Activated CD8-positive, alpha-beta memory T cell treated with anti-CD3 and anti-CD28 coated beads for 48 hours (primary cell): ENCODE data around the gene SLC25A38.
"Not testable (repeated sequence)": the region's sequence is repeated elsewhere in the genome, so short reads cannot be mapped to it uniquely, and the experiment has no call there.

Source experiments
- DNase-seq, 3 experiments: peaks; one replicate each; pipeline ENCODE4 v3.0.0-alpha.2; 2020; ENCODE audit warnings: low read depth in 2 of 3, low spot score in 2 of 3

SLC25A38 gene, protein sequence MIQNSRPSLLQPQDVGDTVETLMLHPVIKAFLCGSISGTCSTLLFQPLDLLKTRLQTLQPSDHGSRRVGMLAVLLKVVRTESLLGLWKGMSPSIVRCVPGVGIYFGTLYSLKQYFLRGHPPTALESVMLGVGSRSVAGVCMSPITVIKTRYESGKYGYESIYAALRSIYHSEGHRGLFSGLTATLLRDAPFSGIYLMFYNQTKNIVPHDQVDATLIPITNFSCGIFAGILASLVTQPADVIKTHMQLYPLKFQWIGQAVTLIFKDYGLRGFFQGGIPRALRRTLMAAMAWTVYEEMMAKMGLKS

DNA sequence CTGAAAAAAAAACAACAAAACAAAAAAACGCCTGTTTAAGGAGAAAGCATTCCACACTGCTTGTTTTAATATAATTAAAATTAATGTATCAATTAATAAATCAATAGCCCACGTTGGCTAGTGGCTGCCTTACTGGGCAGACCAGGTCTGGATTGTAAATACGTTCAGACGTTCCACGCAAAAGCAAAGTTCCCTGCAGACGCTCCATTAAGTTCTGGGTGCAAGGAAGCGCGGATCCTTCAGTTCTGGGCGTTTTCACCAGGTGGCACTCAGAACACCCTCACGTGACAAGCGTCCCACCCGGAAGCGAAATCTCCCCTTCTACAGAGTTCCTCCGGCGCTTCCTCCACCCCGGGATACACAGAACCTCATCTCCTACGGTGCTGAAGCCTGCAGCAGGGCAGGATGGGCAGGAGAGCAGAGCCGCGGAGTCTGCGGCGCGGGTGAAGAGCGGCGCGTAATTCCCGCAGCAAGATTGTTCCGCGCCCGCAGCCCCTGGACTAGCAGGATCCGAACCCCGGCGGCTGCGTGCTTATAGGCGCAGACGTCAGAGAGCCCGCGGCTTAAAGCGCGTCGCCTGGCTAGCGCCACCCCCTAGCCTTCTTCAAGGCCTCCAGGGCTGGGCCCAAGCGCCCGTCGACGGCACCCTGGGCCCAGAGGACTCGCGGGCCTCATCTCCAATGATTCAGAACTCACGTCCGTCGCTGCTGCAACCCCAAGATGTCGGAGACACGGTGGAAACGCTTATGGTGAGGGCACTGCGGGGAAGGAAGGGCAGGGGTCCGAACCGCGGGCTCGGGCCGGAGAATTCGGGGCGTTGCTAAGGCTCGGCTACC lies at the start of gene SLC25A38:
Gene SLC25A38 (plus strand): TSS at position 326 of the 836 bp plus-strand sequence. CDS start 355 bp downstream, at position 681.
- peak; percentile 53 to 71 (median 69) for DNase-seq

DNA sequence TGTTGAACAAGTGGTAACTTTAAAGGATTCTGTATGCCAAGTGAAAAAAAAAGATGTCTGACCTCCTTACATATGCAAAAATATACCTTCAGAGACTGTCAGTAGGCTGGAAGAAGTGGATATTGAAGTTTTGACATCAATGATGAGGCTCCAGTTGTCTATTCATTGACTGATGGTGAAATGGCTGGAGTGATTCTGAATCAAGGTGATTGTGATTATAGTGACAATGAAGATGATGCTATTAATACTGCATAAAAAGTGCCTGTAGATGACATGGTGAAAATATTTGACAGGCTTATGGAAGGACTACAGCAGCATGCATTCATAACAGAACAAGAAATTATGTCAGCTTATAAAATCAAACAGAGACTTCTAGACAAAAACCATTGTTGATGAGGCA lies 49.6 kb upstream of the SLC25A38 start:
- DNase-seq, result no peak

DNA sequence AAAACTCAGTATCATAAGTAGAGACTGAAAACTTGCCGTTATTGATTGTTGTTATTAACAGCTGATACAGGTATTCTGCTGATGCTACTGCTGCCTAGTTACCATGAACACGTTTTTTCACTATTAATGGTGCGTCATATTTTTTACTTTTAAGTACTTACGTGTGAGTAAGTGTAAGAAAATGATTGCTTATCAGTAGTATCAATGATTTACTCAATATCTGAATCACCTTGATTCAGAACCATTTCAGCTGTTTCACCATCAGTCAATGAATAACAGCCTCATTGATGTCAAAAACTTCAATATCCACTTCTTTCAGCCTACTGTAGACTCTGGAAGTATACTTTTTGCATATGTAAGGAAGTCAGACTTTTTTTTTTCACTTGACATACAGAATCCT lies 49.0 kb upstream of the SLC25A38 start:
- DNase-seq, result no peak

DNA sequence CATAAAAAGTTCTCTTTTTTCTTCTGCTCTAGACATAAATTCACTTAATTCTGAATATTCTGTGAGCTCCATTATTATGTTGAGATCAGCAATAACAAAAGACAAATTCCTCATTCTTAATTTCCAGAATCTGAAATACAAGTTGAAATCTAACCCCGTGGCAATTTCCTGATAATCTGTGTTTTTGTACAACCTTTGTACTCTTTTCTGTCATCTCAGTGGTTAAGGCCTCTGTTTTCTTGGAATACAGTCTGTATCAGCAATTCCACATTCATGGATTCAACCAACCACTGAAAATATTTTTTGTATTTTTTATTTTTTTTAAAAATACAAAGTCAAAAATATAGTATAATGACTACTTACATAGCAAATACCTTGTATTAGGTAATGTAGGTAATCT lies 45.0 kb upstream of the SLC25A38 start:
- no peak for DNase-seq

DNA sequence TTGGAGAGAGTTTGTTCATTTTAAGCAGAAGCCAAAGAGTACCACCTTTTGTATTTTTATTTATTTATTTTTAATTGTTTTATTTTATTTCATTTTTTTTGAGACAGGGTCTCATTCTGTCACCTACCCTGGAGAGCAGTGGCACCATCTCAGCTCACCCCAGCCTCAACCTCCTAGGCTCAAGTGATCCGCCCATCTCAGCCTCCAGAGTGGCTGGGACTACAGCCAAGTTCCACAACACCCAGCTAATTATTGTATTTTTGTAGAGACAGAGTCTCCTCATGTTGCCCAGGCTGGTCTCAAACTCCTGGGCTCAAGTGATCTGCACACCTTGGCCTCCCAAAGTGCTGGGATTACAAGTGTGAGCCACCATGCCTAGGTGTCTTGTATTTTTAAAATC lies 44.1 kb upstream of the SLC25A38 start:
- no peak for DNase-seq

DNA sequence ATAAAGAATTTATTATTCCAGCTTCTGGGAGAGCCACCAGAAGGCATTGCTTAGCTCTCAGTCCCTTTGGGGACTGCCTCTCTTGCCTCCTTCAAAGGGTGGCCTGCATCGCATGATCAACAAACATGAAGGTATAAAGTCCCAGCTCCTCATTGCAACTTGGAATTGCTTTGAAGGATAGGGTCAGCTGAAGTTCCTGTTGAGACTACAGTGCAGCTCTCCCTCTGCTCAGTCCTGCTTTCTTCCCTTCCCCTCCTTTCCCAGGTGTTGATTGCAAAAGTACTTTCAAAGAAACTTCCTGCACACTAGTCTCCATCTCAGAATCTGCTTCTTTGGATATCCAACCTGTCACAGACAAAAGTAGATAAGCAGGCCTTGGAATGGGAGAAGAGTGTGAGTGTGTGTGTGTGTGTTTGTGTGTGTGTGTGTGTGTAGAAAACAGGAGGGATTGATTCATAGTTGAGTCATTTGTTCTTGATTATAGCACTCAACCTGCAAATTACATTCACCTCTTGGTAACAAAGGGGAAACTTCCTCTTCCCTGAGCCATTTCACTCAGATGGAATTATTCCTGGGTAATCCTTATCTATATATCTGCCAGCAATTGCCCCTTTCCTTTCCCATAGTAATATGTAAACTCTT lies 40.0 kb upstream of the SLC25A38 start:
- DNase-seq, result no peak

DNA sequence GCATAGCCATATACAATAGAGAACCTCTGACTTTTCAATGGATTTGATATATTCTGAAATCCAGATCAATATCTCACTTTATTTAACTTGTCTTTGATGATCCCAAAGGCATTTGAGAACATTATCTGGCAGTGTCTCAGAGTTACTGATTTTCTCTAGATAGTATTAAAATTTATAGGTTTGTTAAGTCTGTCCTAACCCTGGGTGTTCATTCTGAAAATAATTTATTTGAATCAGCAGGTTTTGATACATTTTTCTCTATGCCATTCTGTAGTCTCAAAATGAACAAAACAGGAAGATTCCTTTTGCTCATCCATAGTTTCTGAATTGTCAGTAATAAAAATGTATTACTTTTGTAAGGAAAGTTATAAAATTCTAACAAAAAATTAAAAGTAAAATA lies 39.4 kb upstream of the SLC25A38 start:
- no peak for DNase-seq

DNA sequence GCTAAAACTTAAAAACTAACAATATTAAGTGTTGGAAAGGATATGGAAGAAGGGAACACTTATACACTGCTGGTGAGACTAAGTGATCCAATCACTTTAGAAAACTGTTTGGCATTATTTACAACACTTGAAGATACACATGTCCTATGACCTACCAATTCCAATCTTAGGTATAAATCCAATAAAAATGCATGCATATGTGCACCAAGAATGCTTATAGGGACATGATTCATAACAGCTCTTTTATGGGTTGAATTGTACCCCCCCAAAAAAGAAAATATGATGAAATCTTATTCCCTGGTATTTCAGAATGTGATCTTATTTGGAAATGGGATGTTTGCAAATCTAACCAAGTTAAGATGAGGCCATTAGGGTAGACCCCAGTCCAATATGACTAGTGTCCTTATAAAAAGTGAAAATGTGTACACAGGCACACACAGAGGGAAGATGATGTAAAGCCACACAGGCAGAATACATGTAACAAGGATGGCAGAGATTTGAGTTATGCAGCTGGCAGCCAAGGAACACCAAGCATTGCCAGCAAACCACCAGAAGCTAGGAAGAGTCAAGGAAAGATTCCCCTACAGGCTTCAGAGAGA lies 38.3 kb upstream of the SLC25A38 start:
- no peak for DNase-seq

DNA sequence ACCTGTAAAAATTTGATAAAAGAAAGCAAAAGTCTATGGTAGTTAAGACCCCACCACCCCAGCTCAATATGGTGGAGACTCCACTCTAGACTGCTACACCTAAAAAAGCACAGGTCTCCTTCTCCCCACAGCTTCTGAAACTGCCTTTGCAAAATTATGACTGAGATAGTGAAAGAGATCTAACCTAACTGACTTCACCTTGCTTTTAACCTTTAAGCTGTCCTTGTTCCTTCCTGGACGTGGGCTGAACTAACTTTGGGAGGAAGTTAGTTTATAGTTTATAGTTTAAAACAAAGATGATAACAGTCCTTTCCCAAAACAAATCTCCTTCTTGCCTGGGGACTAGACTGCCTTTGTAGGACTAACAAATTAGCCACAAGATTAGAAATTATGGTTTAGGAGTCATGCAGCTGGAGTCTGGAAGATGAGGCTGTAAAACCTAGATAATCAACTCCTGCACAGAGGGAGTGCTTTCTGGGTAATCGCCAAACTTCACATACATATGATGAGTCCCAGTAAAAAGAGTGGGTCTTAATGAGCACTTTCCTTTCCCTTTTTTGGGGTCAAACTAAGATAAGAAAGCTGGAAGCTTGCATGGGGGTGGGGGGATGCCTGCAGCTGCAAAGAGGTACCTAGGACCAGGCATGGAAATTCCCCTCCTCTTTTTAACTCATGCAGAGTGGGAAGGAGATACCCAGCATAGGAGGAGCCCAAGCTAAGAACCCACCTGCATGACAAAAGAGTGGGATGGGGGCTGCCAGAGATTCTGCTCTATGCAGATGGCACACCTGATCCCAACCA lies 36.2 kb upstream of the SLC25A38 start:
- DNase-seq, result no peak

DNA sequence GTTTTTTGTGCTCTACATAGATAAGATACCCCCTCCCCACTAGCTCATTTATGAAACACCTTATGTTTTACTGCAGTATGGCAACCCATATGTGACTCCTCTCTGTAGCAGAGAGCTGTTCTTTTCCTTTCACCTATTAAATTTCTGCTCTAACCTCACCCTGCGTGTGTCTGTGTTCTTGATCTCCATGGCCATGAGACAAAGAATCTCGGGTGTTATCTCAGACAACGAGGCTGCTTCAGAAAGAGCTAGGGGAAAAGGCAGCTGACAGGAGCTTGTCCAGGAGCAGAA lies 35.6 kb upstream of the SLC25A38 start:
- no peak for DNase-seq

DNA sequence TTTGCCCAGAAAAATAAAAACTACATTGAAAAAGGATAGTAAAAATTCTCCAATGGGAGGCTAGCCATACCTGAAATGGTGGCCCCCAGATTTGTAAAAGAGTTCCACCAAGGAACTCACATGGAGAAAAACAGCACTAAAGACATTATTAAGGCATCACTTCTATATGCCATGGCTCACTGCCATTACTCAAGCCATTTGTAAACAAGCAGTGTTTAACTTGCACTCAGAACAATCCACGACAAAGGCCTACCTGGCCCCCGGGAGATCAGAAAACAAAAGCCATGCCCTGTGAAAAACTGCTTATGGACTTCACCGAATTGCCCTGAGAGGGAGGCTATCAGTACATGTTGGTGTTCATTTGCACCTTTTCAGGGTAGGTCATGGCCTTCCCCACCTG lies 34.1 kb upstream of the SLC25A38 start:
- no peak for DNase-seq

DNA sequence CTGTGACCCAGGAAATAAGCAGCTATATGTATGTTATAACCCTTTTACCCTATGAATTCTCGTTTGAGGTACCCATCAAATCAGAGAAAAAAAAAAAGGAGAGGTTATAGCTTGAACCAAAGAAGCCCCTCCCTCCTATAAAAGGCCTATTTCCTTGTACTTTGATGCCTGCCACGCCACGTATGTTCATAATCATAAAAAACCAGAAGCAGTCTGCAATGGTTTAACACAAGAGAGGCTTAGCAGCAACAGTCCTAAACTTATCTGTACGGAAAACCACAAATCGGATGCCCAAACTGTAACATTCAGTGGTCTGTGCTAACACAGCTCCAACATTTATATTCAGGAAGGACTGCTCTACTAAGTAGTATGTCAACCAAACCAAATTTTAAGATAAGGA lies 32.5 kb upstream of the SLC25A38 start:
- DNase-seq, result no peak

DNA sequence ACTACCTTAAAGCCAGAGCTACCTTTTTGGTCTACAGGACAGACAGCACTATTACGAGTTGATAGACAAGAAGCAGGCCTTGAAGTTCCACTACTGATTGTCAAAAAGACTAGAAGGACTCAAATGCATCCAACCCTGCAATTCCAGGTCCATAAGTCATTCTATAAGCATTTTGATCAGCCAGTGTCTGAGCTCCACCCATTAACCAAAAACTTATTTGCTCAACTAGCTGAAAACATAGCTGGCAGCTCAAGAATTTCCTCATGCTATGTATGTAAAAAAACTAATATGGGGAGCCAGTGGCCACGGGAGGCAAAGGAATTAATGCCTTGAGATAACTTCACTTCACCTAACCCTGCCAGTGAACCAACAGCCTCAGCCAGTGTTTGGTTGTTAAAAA lies 32.0 kb upstream of the SLC25A38 start:
- not testable (repeated sequence) for DNase-seq

DNA sequence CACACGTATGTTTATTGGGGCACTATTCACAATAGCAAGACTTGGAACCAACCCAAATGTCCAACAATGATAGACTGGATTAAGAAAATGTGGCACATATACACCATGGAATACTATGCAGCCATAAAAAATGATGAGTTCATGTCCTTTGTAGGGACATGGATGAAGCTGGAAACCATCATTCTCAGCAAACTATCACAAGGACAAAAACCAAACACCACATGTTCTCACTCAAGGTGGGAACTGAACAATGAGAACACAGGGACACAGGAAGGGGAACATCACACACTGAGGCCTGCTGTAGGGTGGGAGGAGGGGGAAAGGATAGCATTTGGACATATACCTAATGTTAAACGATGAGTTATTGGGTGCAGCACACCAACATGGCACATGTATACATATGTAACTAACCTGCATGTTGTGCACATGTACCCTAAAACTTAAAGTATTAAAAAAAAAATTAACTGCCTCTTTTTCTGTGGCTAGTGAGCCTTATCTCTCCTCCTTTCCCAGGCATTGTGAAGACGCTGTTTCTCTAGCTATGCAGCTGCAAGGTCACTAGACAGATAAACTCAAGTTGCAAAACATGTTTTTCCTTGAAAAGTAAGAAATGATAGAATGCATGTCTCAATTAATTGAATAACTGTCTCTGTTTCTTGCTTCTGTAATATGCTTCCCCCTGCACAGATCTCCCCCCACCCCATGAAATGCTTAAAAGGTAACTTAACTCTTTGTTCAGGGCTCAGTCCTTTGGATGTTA lies 29.8 kb upstream of the SLC25A38 start:
- DNase-seq, result not testable (repeated sequence)

DNA sequence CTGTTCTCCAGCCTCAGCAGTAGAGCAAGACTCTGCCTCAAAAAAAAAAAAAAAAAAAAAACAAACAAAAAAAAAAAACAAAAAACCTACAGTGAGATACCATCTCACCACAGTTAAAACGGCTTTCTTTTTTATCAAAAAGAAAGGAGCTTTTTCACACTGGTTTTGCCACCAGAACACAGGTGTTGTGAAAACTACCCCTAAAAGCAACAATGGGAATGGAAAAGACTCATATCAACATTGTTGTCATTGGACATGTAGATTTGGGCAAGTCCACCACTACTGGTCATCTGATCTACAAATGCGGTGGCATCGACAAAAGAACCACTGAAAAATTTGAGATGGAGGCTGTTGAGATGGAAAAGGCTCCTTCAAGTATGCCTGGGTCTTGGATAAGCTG lies 24.8 kb upstream of the SLC25A38 start:
- DNase-seq, result no peak

DNA sequence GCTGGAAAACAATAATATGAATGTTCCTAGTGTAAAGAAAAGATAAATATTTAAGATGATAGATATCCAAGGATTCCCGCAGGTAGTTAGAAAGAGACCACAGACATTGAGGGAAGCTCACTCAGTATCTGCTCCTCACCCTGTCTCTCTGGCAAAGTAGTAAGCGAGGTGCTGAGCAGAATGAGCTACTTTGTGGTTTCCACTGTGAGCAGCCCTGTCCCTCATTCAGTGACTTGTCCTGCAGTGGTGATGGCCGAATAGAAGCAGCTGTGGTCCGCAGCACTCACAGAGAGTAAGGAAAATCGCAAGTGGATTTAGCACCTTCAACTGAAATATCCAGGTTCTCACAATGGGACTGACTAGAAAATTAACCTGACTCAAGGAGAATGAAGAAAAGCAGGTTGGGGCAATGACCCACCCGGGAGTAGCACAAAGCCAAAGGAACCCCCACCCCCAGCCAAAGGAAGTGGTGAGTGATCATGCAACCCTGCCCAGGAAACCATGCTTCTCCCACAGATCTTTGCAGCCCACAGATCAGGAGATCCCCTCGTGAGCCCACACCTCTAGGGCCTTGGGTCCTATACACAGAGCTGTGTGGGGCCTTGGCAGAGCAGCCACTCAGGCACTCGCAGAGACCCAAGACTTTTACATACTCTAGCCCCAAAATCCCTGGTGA lies 21.8 kb upstream of the SLC25A38 start:
- peak in 1 of 3 experiments; percentile 26 for DNase-seq

DNA sequence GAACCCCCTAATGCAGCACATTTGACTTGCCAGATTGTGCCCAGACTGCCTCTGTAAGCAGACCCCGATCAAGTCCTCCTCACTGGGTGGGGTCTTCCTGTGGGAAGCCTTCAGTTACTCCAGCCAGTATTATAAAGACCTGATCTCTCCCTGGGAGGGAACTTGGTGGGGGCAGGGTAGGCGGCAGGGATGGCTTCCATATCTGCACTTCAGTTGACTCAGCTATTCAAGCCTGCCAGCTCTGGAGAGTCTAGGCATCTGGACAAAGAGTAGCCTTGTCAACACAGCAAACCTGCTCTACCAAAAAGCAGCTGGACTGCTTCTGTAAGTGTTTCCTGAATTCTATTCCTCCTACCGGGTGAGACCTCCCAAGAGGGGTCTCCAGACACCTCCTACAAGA lies 21.0 kb upstream of the SLC25A38 start:
- DNase-seq, result no peak

DNA sequence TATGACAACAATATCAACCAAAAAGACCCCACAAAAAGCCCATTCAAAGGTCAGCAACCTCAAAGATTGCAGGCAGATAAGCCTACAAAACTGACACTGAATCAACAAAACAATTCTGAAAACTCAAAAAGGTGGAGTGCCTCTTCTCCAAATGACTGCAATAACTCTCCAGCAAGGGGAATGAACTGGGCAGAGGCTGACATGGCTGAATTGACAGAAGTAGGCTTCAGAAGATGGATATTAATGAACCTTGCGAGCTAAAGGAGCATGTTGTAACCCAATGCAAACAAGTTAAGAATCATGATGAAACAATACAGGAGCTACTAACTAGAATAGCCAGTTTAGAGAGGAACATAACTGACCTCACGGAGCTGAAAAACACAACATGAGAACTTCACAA lies 20.4 kb upstream of the SLC25A38 start:
- DNase-seq, result no peak

DNA sequence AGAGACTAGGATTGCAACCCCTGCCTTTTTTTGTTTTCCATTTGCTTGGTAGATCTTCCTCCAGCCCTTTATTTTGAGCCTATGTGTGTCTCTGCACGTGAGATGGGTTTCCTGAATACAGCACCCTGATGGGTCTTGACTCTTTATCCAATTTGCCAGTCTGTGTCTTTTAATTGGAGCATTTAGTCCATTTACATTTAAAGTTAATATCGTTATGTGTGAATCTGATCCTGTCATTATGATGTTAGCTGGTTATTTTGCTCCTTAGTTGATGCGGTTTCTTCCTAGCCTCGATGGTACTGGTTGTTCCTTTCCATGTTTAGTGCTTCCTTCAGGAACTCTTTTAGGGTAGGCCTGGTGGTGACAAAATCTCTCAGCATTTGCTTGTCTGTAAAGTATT lies 12.7 kb upstream of the SLC25A38 start:
- DNase-seq, result not testable (repeated sequence)

DNA sequence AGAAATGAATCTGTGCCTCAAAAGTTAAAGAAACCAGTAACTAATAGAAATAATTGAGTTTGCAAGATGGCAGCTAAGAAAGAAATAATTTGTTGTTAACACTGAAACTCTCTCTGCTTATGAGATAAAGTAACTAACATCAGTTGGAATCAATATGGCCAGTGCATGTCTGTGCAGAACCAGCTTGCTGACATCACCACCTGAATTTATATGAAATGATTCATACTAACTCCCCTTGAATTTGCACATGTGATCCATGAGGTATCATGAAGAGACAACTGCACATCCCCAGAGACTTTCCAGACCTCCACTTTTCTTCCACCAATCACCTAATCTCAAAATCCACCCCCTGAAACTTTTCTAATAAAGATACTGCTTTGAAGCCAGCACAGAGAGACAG lies 10.3 kb upstream of the SLC25A38 start:
- no peak for DNase-seq
